GM23248 (cell line): ENCODE measurements around the gene GSDME. TPM values are rescaled to one million over a fixed set of nuclear protein-coding genes. Genes with fewer than 3 reads are reported as not detected.
A peak's percentile ranks its signal among the peaks of the same experiment; 100 is the strongest.

ENCODE experiments used
- DNase-seq: peaks from one replicate; pipeline ENCODE4 v3.0.0-alpha.2; 2015
- H2AFZ ChIP-seq: fragments of 200-600 bp; sonication (generic); 2 replicates; pipeline ENCODE4 v1.6.1; 2016; ENCODE audit warnings: antibody characterized with exemption
- H3F3A ChIP-seq: fragments of 200-600 bp; sonication (generic); 2 replicates; pipeline ENCODE4 v1.6.1; 2016; ENCODE audit warnings: mild to moderate bottlenecking, antibody characterized with exemption, mixed run types; ENCODE audit not compliant: insufficient read depth
- H3K27ac ChIP-seq: fragments of 200-600 bp; sonication (generic); 2 replicates; pipeline ENCODE4 v1.5.1; 2016; ENCODE audit warnings: mild to moderate bottlenecking
- H3K27me3 ChIP-seq: fragments of 200-600 bp; sonication (generic); replicated peaks from 2 replicates; pipeline ENCODE4 v1.6.1; 2016; ENCODE audit warnings: mild to moderate bottlenecking; ENCODE audit not compliant: insufficient read depth
- H3K36me3 ChIP-seq: fragments of 200-600 bp; sonication (generic); 2 replicates; pipeline ENCODE4 v1.6.1; 2016; ENCODE audit warnings: low read depth, mild to moderate bottlenecking
- H3K4me1 ChIP-seq: fragments of 200-600 bp; sonication (generic); 2 replicates; pipeline ENCODE4 v1.6.1; 2016; ENCODE audit warnings: mild to moderate bottlenecking; ENCODE audit not compliant: insufficient read depth
- H3K4me2 ChIP-seq: fragments of 200-600 bp; sonication (generic); one replicate; pipeline ENCODE4 v1.6.1; 2016; ENCODE audit warnings: mild to moderate bottlenecking; ENCODE audit not compliant: unreplicated experiment
- H3K4me3 ChIP-seq: fragments of 200-600 bp; sonication (generic); 2 replicates; pipeline ENCODE4 v1.5.1; 2016; ENCODE audit warnings: mild to moderate bottlenecking
- H3K79me2 ChIP-seq: fragments of 200-600 bp; sonication (generic); 2 replicates; pipeline ENCODE4 v1.6.1; 2016; ENCODE audit warnings: mild to moderate bottlenecking; ENCODE audit not compliant: insufficient read depth
- H3K9ac ChIP-seq: fragments of 200-600 bp; sonication (generic); 2 replicates; pipeline ENCODE4 v1.6.1; 2016; ENCODE audit warnings: mild to moderate bottlenecking
- H3K9me2 ChIP-seq: fragments of 200-600 bp; sonication (generic); 2 replicates; pipeline ENCODE4 v1.6.1; 2016; ENCODE audit warnings: mixed run types, mild to moderate bottlenecking, moderate library complexity; ENCODE audit not compliant: insufficient read depth
- H3K9me3 ChIP-seq: fragments of 200-600 bp; sonication (generic); one replicate; pipeline ENCODE4 v1.6.1; 2017; ENCODE audit warnings: low read depth
- H4K20me1 ChIP-seq: fragments of 200-600 bp; sonication (generic); 2 replicates; pipeline ENCODE4 v1.6.0; 2016; ENCODE audit not compliant: insufficient read depth
- EZH2 ChIP-seq: fragments of 200-600 bp; sonication (generic); IDR thresholded peaks from 2 replicates; pipeline ENCODE4 v1.6.1; 2018; ENCODE audit warnings: antibody characterized with exemption, mild to moderate bottlenecking; ENCODE audit not compliant: insufficient read depth, poor library complexity, severe bottlenecking
- EZH2phosphoT487 ChIP-seq: fragments of 200-600 bp; sonication (generic); IDR thresholded peaks from 2 replicates; pipeline ENCODE4 v1.6.1; 2018; ENCODE audit warnings: antibody characterized with exemption, moderate library complexity, mild to moderate bottlenecking, low read depth; ENCODE audit not compliant: insufficient read depth
- WGBS, 2 experiments: methylation state at CpG; one replicate each; pipeline ENCODE4 v1.1.6; 2015 to 2017; ENCODE audit warnings: low lambda C conversion rate in 2 of 2, low coverage in 1 of 2; ENCODE audit errors: missing lambda C conversion rate in 2 of 2; 5-methylcytosine and 5-hydroxymethylcytosine counted together
- in situ Hi-C: fragments of 300-500 bp; cut with MboI; formaldehyde crosslinking; loops from 2 replicates; pipeline ENCODE4 v1.15.0; 2020
- polyA plus RNA-seq: library from polyadenylated mRNA; unstranded; fragments of >200 nt; fragmentation: Nextera tagmentation; extraction: Ambion mirVana; gene quantifications from 2 replicates; pipeline ENCODE4 v1.2.1, GENCODE V29; 2016
- total RNA-seq: library from RNA; depleted of rRNA; stranded (reverse); fragments of >200 nt; shearing (Covaris generic); gene quantifications from 2 replicates; pipeline ENCODE4 v1.2.3, GENCODE V29; 2014

The GSDME gene
- total and polyA plus RNA-seq, 2 experiments from 2014 or later: 39.4 to 49.4 TPM

- Histone ChIP-seq H3K27ac (peak overlapping the region; percentile 85), H2AFZ (peak overlapping the region; percentile 59; the same call in 1 of the 2 replicates), H3K9me3 (no peaks in the 10 kb centered on the region), H3F3A (peaks cover 26% of the 10 kb centered on the region), H3K9ac (peak overlapping the region; percentile 43), H3K4me3 (peak overlapping the region; percentile 19; the same call in 1 of the 2 replicates), H4K20me1 (no peaks in the 10 kb centered on the region), H3K27me3 (no peaks in the 10 kb centered on the region), H3K4me2 (peak overlapping the region; percentile 46), H3K4me1 (peaks cover 20% of the 10 kb centered on the region), H3K79me2 (peaks cover 9% of the 10 kb centered on the region), H3K9me2 (no peaks in the 10 kb centered on the region), H3K36me3 (peaks cover 8% of the 10 kb centered on the region; the same call in 1 of the 2 replicates)
- WGBS, 2 experiments: 97 to 98% methylated on average over 9 of the region's 9 CpGs
- in situ Hi-C loops: no loop called here
- no peak for DNase-seq
- TF ChIP-seq EZH2 (no peak), EZH2phosphoT487 (no peak)
These were observed 14.6 kb downstream of the GSDME start for GRCh38 chr7:24742506-24743162.

- H3K9me3 ChIP-seq: no peaks in the 10 kb centered on the region
- H3K4me3 ChIP-seq: peak overlapping the region; percentile 19; the same call in 1 of the 2 replicates
- 30 to 32% methylated on average over 14 of the region's 14 CpGs for WGBS, 2 experiments
- H3F3A ChIP-seq: peaks cover 26% of the 10 kb centered on the region
- TF ChIP-seq EZH2phosphoT487: no peak
- no peak for TF ChIP-seq EZH2
- no peaks in the 10 kb centered on the region for H4K20me1 ChIP-seq
- in situ Hi-C loops: no loop called here
- H3K27ac ChIP-seq: peak overlapping the region; percentile 85
- DNase-seq: peak; percentile 99
- H3K9ac ChIP-seq: peak overlapping the region; percentile 54
- peak overlapping the region; percentile 46 for H3K4me2 ChIP-seq
- H3K9me2 ChIP-seq: no peaks in the 10 kb centered on the region
- H3K36me3 ChIP-seq: peaks cover 8% of the 10 kb centered on the region; the same call in 1 of the 2 replicates
- H3K27me3 ChIP-seq: no peaks in the 10 kb centered on the region
- peak overlapping the region; percentile 59; the same call in 1 of the 2 replicates for H2AFZ ChIP-seq
- H3K4me1 ChIP-seq: peaks cover 20% of the 10 kb centered on the region
- H3K79me2 ChIP-seq: peaks cover 11% of the 10 kb centered on the region
These were observed 15.4 kb downstream of the GSDME start for GRCh38 chr7:24741679-24742505.

DNA sequence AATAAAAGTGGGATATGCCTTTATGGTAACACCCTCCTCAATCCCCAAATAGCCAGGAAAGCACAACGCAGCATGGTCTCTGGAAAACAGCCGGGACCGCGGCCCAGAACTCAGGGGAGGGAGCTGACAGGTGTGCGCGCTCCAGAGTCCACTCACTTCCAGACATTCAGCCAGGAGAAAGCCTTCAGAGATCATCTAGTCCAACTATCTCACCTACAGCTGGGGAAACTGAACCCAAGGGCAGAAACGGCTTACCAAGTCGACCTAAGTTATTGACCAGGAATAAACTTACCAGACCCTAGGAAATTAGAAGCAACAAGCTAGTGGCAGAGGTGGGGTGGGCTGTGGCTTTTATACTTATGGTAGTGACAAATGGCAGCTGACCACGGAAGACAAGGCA is 16.4 kb downstream of the GSDME start:
- no peaks in the 10 kb centered on the region for H3K9me3 ChIP-seq
- no peak overlapping the region for H2AFZ ChIP-seq
- no peak overlapping the region for H3K4me2 ChIP-seq
- peaks cover 20% of the 10 kb centered on the region for H3K4me1 ChIP-seq
- no peaks in the 10 kb centered on the region for H3K27me3 ChIP-seq
- peak overlapping the region; percentile 85 for H3K27ac ChIP-seq
- peaks cover 26% of the 10 kb centered on the region for H3F3A ChIP-seq
- peaks cover 8% of the 10 kb centered on the region; the same call in 1 of the 2 replicates for H3K36me3 ChIP-seq
- no peak overlapping the region for H3K4me3 ChIP-seq
- H3K79me2 ChIP-seq: peaks cover 20% of the 10 kb centered on the region
- no peak for DNase-seq
- 90 to 91% methylated on average over 9 of the region's 9 CpGs for WGBS, 2 experiments
- H4K20me1 ChIP-seq: no peaks in the 10 kb centered on the region
- in situ Hi-C loops: no loop called here
- H3K9ac ChIP-seq: no peak overlapping the region
- no peak for TF ChIP-seq EZH2phosphoT487
- TF ChIP-seq EZH2: no peak
- no peaks in the 10 kb centered on the region for H3K9me2 ChIP-seq

- H3K4me3 ChIP-seq: no peak overlapping the region
- no peaks in the 10 kb centered on the region for H3K9me3 ChIP-seq
- no peaks in the 10 kb centered on the region for H4K20me1 ChIP-seq
- no peak overlapping the region for H3K9ac ChIP-seq
- no peak for DNase-seq
- 49 to 60% methylated on average over 1 of the region's 1 CpG for WGBS, 2 experiments
- H3K79me2 ChIP-seq: peaks cover 24% of the 10 kb centered on the region
- peaks cover 8% of the 10 kb centered on the region; the same call in 1 of the 2 replicates for H3K36me3 ChIP-seq
- H3K4me2 ChIP-seq: no peak overlapping the region
- H3K27me3 ChIP-seq: no peaks in the 10 kb centered on the region
- H3K4me1 ChIP-seq: peaks cover 26% of the 10 kb centered on the region
- no peaks in the 10 kb centered on the region for H3K9me2 ChIP-seq
- in situ Hi-C loops: no loop called here
- H3F3A ChIP-seq: peaks cover 31% of the 10 kb centered on the region
- H2AFZ ChIP-seq: no peak overlapping the region
- TF ChIP-seq EZH2phosphoT487 (no peak), EZH2 (no peak)
- H3K27ac ChIP-seq: no peak overlapping the region
These were observed 18.0 kb downstream of the GSDME start for GRCh38 chr7:24739306-24739705.
